Right kidney (tissue), 1 donor: Measurements from ENCODE around the gene PEX19.

Experiments
- DNase-seq: peaks from one replicate; pipeline ENCODE4 v3.0.0-alpha.2; 2016

Gene PEX19

GRCh38 chr1:160284220-160284781 lies 632 bp downstream of the PEX19 start:
- no peak for DNase-seq

GRCh38 chr1:160282807-160283206 lies 2.1 kb downstream of the PEX19 start:
- DNase-seq = no peak

GRCh38 chr1:160277987-160278386 lies 6.9 kb downstream of the PEX19 start:
- no peak for DNase-seq

- no peak for DNase-seq
Measured at GRCh38 chr1:160277330-160277729, 7.6 kb downstream of the PEX19 start.

- no peak for DNase-seq
Measured at GRCh38 chr1:160271025-160271424, 13.9 kb downstream of the PEX19 start.

- DNase-seq = no peak
Measured at GRCh38 chr1:160267284-160267991, 17.5 kb downstream of the PEX19 start.

- no peak for DNase-seq
Measured at GRCh38 chr1:160264795-160265307, 20.1 kb downstream of the PEX19 start.

- peak; percentile 94 for DNase-seq
Measured at GRCh38 chr1:160261893-160262794, 22.8 kb downstream of the PEX19 start, which contains the start of gene DCAF8. TSS of gene DCAF8 (minus strand) at chr1:160262549. CDS start at chr1:160244008, 18,541 bp downstream.

- no peak for DNase-seq
Measured at GRCh38 chr1:160261556-160261892, 23.4 kb downstream of the PEX19 start.

GRCh38 chr1:160260406-160261382 lies 24.2 kb downstream of the PEX19 start:
- DNase-seq = peak; percentile 56

GRCh38 chr1:160258177-160258798 lies 26.6 kb downstream of the PEX19 start:
- no peak for DNase-seq

GRCh38 chr1:160257411-160258015 lies 27.4 kb downstream of the PEX19 start:
- DNase-seq = no peak

- DNase-seq = no peak
Measured at GRCh38 chr1:160256396-160257046, 28.4 kb downstream of the PEX19 start.

GRCh38 chr1:160255781-160256300 lies 29.1 kb downstream of the PEX19 start:
- no peak for DNase-seq

GRCh38 chr1:160251687-160252526 lies 33.0 kb downstream of the PEX19 start:
- no peak for DNase-seq

- no peak for DNase-seq
Measured at GRCh38 chr1:160251011-160251410, 33.9 kb downstream of the PEX19 start.

GRCh38 chr1:160247053-160247452 lies 37.9 kb downstream of the PEX19 start:
- no peak for DNase-seq

- DNase-seq = no peak
Measured at GRCh38 chr1:160245434-160245833, 39.5 kb downstream of the PEX19 start.

GRCh38 chr1:160244209-160244608 lies 40.7 kb downstream of the PEX19 start:
- no peak for DNase-seq
